ENCODE data around the gene SPCS2.

GRCh38 chr11:74951226-74951625, 2.2 kb downstream of the SPCS2 start:
- no peak for TF ChIP-seq SP1 (IDR thresholded peaks at IDR 0.05; ENCODE audit: low read depth, low read length)
- no peak for TF ChIP-seq CTCF (IDR thresholded peaks at IDR 0.05; ENCODE audit: control extremely low read depth in 1 of 3, insufficient read depth in 1 of 3, low read depth in 1 of 3, low read length in 3 of 3)
- TF ChIP-seq CREB1 (IDR thresholded peaks at IDR 0.05) = no peak
- TF ChIP-seq EP300 (IDR thresholded peaks at IDR 0.05; ENCODE audit: borderline replicate concordance in 1 of 2, low read depth in 2 of 2, low read length in 2 of 2) = no peak
- TF ChIP-seq POLR2A (IDR thresholded peaks at IDR 0.05; ENCODE audit: control extremely low read depth in 1 of 2, low read depth in 2 of 2, low read length in 2 of 2) = no peak
- no peak for TF ChIP-seq POLR2AphosphoS5 (IDR thresholded peaks at IDR 0.05; ENCODE audit: low read depth, low read length)

Measured in H1 (cell line).